DMS79 treated with DMSO at 0.1 percent for 48 hours (cell line): ENCODE results near the gene RACGAP1.
"Not testable (repeated sequence)": the region's sequence is repeated elsewhere in the genome, so short reads cannot be mapped to it uniquely, and the experiment has no call there.

ENCODE experiments used
- DNase-seq: peaks from one replicate; lab custom pipeline; 2025; lab: John Stamatoyannopoulos, UW

Gene RACGAP1

DNA sequence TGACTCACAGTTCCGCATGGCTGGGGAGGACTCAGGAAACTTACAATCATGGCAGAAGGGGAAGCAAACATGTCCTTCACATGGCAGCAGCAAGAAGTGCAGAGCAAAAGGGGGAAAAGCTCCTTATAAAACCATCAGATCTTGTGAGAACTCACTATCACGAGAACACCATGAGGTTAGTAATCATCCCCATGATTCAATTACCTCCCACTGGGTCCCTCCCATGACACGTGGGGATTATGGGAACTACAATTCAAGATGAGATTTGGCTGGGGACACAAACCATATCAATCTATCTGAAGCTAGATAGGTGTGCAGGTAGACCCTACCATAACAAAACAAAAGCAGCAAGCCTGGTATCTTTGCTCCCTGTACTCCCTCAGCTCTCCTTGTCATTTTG is 38.8 kb downstream of the RACGAP1 start:
- not testable (repeated sequence) for DNase-seq

DNA sequence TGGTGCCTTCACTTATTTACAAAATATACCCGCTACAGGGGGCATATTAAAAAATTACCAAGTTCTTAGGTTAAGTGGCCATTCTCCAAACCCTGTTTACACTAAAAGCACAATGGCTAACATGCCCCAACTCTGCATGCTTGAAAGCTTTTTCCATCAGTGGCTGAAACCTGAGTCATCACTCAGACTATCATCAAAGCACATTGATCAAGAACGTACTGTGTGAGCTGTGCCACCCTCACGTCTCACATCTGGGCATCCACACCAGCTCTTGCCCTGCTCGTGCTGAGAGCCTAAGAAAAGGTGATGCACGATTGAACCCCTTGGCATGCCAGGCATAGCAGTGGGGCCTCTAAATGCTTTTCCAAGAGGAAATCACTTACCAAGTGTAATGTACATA is 39.3 kb downstream of the RACGAP1 start:
- DNase-seq: peak; percentile 72

- DNase-seq: peak; percentile 36
These were observed 40.6 kb downstream of the RACGAP1 start for GRCh38 chr12:49984476-49985359.

- peak; percentile 83 for DNase-seq
These were observed 41.4 kb downstream of the RACGAP1 start for GRCh38 chr12:49983892-49984291.

DNA sequence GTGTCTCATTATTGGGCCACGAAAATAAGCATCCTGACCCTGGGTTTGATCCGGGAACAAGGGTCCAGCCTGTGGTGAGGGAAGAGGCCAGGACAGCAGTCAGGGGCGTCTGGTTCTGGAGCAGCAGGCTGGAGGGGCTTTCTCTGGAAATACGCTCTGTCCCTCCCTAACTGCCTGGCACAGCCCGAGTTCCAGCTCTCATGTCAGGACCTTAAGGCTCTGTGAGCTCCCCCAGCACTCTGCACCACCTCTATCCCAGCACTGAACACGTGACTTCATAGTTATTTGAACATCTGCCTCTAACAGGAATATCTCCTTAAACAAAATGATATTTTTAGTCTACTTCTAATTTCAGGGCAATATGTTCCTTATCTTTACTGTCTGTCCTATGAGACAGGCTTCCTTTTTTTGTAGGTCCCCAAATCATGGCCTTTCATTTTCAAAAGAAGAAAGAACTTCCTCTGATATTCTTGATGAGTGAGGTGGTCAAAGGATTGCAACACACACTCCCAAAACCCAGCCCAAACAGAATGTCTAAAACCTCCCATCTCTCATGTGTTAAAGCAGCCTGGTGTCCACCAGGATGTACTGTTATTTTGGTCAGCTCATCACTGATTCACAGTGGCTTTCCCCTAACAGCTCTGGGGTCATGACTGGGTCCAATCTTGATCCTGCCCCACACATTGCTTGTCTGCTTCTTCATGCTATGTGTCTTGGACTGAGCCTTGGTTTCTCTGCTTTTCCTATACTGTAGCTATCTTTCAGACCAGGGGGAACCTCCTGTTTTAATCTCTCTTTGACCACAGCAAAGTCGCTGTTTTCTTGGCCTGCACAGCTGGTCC is 42.8 kb downstream of the RACGAP1 start:
- DNase-seq: no peak

- no peak for DNase-seq
These were observed 44.6 kb downstream of the RACGAP1 start for GRCh38 chr12:49980501-49981349.

GRCh38 chr12:49979791-49980190 is 45.5 kb downstream of the RACGAP1 start:
- DNase-seq: no peak

- DNase-seq: no peak
These were observed 46.2 kb downstream of the RACGAP1 start for GRCh38 chr12:49979016-49979586.

- DNase-seq: no peak
These were observed 47.2 kb downstream of the RACGAP1 start for GRCh38 chr12:49978125-49978524.

DNA sequence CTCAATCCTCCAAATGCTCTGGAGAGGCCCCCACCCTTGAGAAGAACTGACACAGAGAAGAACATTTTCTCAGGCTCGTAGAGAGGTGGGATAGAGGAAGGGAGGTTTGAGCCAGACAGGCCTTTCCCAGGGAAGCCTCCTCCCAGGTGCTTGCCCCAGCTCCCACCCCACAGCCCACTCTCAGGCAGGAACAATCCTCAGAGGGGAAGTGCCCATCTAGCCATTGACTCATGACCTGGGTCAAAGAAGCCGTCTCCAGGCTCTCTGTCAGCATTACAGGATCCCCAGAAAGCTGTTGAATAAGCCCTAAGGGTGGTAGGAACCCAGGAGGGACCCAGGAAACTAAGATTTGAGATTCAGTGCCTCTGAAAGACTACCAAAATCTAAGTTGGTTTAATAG is 48.7 kb downstream of the RACGAP1 start:
- no peak for DNase-seq

DNA sequence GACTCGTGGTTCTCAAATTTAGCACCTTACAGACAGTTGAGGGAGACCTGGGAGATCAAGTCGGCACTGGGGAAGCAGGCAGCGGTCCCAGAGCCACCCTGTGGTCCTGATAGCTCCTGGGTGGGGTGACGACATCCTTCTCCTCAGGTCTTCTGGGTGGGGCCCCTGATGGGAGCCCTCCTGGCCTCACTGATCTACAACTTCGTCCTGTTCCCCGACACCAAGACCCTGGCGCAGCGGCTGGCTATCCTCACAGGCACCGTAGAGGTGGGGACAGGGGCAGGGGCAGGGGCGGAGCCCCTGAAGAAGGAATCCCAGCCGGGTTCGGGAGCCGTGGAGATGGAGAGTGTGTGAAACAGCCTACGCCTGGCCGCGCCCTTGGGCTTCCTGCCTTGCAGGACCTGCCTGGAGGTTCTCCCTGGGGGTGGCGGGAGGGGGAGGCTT is 50.0 kb downstream of the RACGAP1 start:
- no peak for DNase-seq

DNA sequence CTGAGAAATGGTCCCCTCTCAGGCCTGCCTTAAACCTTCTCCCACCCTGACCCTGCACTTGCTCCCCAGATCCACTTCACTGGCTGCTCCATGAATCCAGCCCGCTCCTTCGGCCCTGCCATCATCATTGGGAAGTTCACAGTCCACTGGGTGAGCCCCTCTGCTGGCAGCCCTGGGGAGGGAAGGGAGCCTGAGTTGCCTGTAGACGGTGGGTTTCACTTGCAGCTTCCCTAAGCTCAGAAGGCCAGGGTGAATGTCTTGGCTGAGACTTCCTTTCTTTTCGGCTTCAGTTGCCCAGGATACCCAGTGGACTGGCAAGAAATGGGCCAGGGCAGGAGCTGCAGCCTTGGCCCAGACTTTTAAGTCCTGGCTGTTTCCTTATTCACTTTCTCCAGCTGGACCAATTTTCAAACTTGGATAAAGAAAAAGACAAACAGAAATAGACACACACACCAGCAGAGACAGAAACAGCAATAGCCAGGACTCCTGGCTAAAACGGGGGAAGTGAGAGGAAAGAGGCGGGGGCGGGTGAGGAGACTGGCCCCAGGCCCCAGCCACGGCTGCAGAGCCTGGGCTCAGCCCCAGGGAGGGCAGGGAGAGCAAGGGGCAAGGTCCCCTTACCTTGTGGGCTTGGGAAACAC is 50.5 kb downstream of the RACGAP1 start:
- DNase-seq: no peak

DNA sequence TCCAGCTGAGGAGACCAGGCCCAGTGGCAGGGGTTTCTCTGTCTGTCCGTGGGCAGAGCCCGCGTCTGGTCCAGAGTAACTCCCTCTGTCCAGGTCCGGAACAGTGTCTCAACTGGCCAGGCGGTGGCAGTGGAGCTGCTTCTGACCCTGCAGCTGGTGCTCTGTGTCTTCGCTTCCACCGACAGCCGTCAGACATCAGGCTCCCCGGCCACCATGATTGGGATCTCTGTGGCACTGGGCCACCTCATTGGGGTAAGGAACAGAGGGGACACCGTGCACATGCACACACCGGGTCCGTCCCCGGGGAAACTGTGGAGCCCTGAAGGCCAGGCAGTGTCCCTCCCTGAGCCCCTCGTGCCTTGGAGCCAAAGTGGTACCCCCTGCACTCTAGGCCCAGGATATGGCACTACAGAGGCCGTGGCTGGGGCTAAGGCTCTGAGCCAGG is 51.0 kb downstream of the RACGAP1 start:
- DNase-seq: no peak

DNA sequence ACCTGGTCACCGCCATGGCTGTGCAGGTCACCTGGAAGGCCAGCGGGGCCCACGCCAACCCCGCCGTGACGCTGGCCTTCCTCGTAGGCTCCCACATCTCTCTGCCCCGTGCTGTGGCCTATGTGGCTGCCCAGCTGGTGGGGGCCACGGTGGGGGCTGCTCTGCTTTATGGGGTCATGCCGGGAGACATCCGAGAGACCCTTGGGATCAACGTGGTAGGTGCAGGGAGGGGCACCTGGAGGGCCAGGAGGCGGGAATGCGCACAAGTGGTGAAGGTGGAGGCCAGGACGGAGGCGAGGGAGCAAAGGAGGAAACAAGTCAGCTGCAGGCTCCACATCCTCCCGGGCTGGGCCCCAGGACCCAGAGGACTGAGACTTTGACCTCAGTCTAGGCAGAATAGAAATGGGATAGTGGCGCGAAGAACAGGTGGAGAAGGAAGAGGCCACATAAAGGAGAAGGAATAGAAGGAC is 51.9 kb downstream of the RACGAP1 start:
- DNase-seq: no peak

DNA sequence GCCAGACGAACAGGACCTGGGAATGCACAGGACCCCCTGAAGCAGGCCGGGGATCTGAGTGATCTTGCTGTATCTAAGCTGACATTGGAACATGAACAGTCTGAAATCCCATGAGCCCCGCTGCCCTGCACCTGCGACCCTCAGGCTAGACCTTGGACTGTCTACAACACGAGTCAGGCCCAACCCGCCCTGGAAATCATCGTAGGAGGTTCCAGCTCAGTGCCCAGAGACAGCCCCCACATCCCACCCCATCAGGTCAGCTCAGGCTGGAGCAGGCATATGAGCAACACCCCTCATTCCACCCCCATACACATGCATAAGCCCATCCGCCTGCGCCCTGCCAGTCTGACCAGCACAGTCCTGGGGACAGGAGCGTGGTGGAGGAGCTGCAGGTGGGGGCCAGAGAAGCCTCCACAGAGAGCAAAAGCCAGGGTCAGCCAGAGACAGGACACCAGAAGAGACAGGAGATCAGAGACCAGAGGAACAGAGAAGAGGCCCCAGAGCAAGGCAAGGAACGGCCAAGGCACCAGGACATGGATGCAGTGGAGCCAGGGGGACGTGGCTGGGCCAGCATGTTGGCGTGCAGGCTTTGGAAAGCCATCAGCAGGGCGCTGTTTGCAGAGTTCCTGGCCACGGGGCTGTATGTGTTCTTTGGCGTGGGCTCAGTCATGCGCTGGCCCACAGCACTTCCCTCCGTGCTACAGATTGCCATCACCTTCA is 52.5 kb downstream of the RACGAP1 start, which contains the start of gene AQP6:
Gene AQP6, plus strand, starts transcription at position 307 of the 720 bp plus-strand sequence. Its CDS starts 227 bp downstream, at position 534.
- no peak for DNase-seq

DNA sequence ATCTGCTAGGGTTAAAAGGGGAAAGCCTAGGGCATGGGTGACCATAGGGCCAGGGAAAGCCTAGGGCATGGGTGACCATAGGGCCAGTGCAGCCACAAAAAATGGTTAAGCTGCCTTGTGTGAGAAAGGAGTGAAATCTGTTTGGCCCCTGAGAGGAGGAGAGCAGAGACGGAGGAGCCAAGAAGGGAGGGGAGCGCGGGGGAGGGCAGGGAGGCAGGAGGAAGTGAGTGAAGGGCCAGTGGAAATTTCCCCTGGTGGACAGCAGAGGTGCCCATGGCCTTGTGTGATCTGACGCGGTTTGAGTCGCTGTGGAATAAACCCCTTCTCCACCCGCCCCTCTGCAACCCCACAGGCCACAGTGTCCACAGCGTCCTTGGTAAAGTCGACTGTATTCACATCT is 53.2 kb downstream of the RACGAP1 start:
- DNase-seq: no peak

DNA sequence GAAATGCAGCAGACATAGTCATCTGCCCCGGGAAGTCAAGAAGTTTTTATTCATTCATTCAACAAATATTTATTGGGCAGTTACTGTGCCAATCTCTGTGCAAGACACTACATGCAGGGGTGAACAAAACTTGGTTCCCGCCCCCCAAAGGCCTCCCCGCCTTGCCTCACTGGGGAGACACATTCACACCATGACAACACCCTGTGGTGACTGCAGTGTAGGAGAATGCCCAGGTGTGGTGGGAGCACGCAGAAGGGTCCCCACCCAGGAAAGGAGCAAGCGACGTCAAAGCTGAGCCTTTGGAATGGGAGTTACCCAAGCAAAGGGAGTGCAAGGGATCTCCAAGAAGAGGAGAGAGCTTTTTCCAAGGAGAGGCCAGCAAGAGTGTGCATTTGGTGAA is 54.2 kb downstream of the RACGAP1 start:
- DNase-seq: no peak

DNA sequence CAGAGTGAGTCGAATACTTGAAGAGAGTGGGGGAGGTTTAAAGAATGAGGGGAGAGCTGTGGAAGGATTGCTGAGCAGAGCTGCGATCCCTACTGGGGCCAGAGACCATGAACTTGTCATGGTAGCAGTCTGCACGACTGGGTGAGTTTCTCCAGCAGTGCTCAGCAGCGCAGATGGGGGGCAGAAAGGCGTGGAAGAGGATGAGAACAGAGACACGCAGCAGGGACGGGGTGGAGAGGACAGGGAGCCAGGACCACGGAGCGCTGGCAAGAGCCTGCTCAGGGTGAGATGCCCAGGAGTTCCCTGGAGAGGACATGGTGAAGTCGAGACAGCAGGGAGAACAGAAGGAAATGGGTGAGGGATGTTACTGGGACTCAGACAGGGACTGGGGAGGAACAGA is 54.6 kb downstream of the RACGAP1 start:
- no peak for DNase-seq

DNA sequence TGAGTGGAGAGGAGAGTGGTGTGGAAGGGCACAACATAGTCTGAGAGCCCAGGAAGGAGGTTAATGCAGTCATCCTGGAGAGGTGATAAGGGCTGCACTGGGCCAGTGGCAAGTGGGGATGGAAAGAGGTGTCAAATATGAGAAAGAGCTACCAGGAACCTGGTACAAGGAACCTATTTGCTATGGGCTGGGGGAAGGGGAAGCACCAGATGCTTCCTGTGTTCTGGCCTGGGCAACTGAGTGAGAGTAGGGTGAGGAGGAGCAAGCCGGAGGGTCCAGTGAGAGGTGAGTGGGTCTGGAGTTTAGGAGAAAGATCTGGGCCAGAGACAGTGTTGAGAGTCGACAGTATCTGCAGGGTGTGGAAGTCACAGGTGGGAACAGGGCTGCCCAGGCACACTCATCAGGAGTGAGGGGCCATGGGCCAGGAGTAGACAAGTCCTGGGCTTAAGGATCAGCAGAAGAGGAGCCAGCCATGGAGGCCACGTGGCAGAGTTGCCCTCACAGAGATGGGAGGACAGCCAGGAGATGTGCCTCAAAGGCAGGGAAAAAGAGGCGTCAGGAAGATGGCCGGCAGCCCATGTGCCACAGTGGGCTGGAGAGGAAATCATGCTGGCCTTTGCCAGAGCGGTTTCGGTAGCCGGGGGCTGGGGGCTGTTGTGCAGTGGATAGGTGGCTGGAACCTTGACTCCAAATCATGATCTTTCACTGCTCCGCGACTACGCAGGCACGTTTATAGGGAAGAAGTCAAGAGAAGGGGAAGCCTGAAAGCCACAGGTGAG is 55.5 kb downstream of the RACGAP1 start:
- DNase-seq: no peak
